ENCODE data around the gene NMT1.

DNA sequence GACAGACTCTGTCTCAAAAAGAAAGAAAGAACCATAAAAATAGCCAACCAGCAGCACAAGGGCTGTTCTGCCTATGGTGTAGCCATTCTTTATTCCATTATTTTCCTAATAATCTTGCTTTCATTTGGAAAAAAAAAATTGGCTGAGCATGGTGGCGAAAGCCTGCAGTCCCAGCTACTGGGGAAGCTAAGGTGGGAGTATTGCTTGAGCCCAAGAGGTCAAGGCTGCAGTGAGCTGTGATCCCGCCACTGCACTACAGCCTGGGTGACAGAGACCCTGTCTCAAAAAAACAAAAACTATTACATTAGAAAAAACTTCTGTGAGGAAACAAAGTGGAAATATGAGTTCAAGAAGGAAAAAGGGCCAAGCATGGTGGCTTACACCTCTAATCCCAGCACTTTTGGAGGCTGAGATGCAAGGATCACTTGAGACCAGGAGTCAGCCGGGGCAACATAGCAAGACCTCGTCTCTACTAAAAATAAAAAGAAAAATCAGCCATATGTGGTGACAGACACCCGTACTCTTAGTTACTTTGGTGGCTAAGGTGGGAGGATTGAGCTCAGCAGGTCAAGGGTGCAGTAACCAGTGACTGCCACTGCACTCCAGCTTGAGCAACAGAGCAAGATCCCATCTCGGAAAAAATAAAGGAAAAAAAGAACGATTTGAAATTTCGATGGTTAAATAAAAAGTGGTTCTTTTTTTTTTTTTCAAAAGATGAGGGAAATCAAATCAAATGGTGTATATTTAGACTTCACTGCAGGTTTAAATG is 12.1 kb upstream of the NMT1 start:
- TF ChIP-seq, protein P1, sequence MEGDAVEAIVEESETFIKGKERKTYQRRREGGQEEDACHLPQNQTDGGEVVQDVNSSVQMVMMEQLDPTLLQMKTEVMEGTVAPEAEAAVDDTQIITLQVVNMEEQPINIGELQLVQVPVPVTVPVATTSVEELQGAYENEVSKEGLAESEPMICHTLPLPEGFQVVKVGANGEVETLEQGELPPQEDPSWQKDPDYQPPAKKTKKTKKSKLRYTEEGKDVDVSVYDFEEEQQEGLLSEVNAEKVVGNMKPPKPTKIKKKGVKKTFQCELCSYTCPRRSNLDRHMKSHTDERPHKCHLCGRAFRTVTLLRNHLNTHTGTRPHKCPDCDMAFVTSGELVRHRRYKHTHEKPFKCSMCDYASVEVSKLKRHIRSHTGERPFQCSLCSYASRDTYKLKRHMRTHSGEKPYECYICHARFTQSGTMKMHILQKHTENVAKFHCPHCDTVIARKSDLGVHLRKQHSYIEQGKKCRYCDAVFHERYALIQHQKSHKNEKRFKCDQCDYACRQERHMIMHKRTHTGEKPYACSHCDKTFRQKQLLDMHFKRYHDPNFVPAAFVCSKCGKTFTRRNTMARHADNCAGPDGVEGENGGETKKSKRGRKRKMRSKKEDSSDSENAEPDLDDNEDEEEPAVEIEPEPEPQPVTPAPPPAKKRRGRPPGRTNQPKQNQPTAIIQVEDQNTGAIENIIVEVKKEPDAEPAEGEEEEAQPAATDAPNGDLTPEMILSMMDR (IDR thresholded peaks at IDR 0.05), result no peak
- TF ChIP-seq POLR2A (IDR thresholded peaks at IDR 0.05), result no peak
